ENCODE measurements around the gene IFTAP.

The IFTAP gene

GRCh38 chr11:36627471-36627870 lies 33.2 kb downstream of the IFTAP start:
- no peak overlapping the region for H3K4me3 ChIP-seq (replicated peaks; ENCODE audit: low read depth, low read length)
- TF ChIP-seq CTCF (IDR thresholded peaks at IDR 0.05; ENCODE audit: low read depth, low read length, missing control alignments) = no peak
- no peak for DNase-seq (ENCODE audit: extremely low read depth, low read depth)

GRCh38 chr11:36628141-36628540 lies 33.8 kb downstream of the IFTAP start:
- H3K4me3 ChIP-seq (replicated peaks; ENCODE audit: low read depth, low read length) = no peak overlapping the region
- no peak for TF ChIP-seq CTCF (IDR thresholded peaks at IDR 0.05; ENCODE audit: low read depth, low read length, missing control alignments)
- DNase-seq (ENCODE audit: extremely low read depth, low read depth) = no peak

GRCh38 chr11:36628765-36629244 lies 34.5 kb downstream of the IFTAP start:
- H3K4me3 ChIP-seq (replicated peaks; ENCODE audit: low read depth, low read length) = no peak overlapping the region
- TF ChIP-seq CTCF (IDR thresholded peaks at IDR 0.05; ENCODE audit: low read depth, low read length, missing control alignments) = no peak
- DNase-seq (ENCODE audit: extremely low read depth, low read depth) = no peak

- no peak for TF ChIP-seq CTCF (IDR thresholded peaks at IDR 0.05; ENCODE audit: low read depth, low read length, missing control alignments)
- no peak overlapping the region for H3K4me3 ChIP-seq (replicated peaks; ENCODE audit: low read depth, low read length)
- DNase-seq (ENCODE audit: extremely low read depth, low read depth) = no peak
These were observed 37.5 kb downstream of the IFTAP start for GRCh38 chr11:36631774-36632173.

GRCh38 chr11:36635066-36635862 lies 41.0 kb downstream of the IFTAP start:
- no peak for DNase-seq (ENCODE audit: extremely low read depth, low read depth)
- H3K4me3 ChIP-seq (replicated peaks; ENCODE audit: low read depth, low read length) = no peak overlapping the region
- no peak for TF ChIP-seq CTCF (IDR thresholded peaks at IDR 0.05; ENCODE audit: low read depth, low read length, missing control alignments)

GRCh38 chr11:36638556-36638955 lies 44.3 kb downstream of the IFTAP start:
- no peak for DNase-seq (ENCODE audit: extremely low read depth, low read depth)
- TF ChIP-seq CTCF (IDR thresholded peaks at IDR 0.05; ENCODE audit: low read depth, low read length, missing control alignments) = no peak
- H3K4me3 ChIP-seq (replicated peaks; ENCODE audit: low read depth, low read length) = no peak overlapping the region

Measured in HFF-Myc (cell line).